IMR-90 (cell line): ENCODE measurements around the gene COL5A1. TPM values are rescaled to one million over a fixed set of nuclear protein-coding genes. Genes with fewer than 3 reads are reported as not detected.

ENCODE experiments used
- ATAC-seq: fragments of 200-7000 bp; cut with Tn5 transposase; 2 replicates; pipeline ENCODE4 v1.9.1; 2020; ENCODE audit warnings: low read depth, mild to moderate bottlenecking, moderate library complexity
- BruUV-seq: library from RNA; stranded (reverse); fragments of 400-500 nt; replicated peaks from 2 replicates; lab custom pipeline; 2021; lab: Mats Ljungman, UMichigan
- CTCF ChIA-PET: fragments of 300-600 bp; formaldehyde crosslinking; extraction: SDS; loops from one replicate; lab custom pipeline; 2021; ENCODE audit warnings: antibody characterized with exemption; lab: Yijun Ruan, JAX
- POLR2A ChIA-PET: fragments of 300-600 bp; sonication (Branson Sonifier 250); formaldehyde crosslinking; loops from one replicate; lab custom pipeline; 2022; ENCODE audit warnings: antibody characterized with exemption; ENCODE audit not compliant: unreplicated experiment; lab: Charles Lee
- DNase-seq: peaks from one replicate; pipeline ENCODE4 v3.0.0; 2013
- H2AFZ ChIP-seq: replicated peaks from 2 replicates; pipeline ENCODE3; 2013; ENCODE audit warnings: low read length, mild to moderate bottlenecking; ENCODE audit not compliant: poor library complexity
- H2AK5ac ChIP-seq: 2 replicates; pipeline ENCODE4 v1.6.1; 2013; ENCODE audit warnings: low read depth, low read length, inconsistent platforms
- H2AK9ac ChIP-seq: replicated peaks from 2 replicates; pipeline ENCODE3; 2013; ENCODE audit warnings: mild to moderate bottlenecking, low read depth, low read length, moderate library complexity; ENCODE audit not compliant: poor library complexity
- H2BK120ac ChIP-seq: 2 replicates; pipeline ENCODE4 v1.6.1; 2013; ENCODE audit warnings: low read depth, low read length, inconsistent platforms
- H2BK15ac ChIP-seq: 3 replicates; pipeline ENCODE4 v1.6.1; 2013; ENCODE audit warnings: low read depth, low read length, inconsistent platforms
- H2BK20ac ChIP-seq: 2 replicates; pipeline ENCODE4 v1.6.1; 2013; ENCODE audit warnings: low read depth, mild to moderate bottlenecking, inconsistent platforms, low read length, moderate library complexity
- H2BK5ac ChIP-seq: 2 replicates; pipeline ENCODE4 v1.6.1; 2013; ENCODE audit warnings: mild to moderate bottlenecking, low read depth, low read length, inconsistent platforms; ENCODE audit not compliant: poor library complexity, severe bottlenecking
- H3K14ac ChIP-seq: replicated peaks from 2 replicates; pipeline ENCODE4 v1.6.1; 2013; ENCODE audit warnings: low read depth, low read length, inconsistent platforms
- H3K18ac ChIP-seq: 2 replicates; pipeline ENCODE4 v1.6.1; 2013; ENCODE audit warnings: low read depth, low read length, control low read depth
- H3K23ac ChIP-seq: 2 replicates; pipeline ENCODE4 v1.6.1; 2013; ENCODE audit warnings: low read depth, low read length, inconsistent platforms
- H3K27ac ChIP-seq: 2 replicates; pipeline ENCODE4 v1.5.1; 2013; ENCODE audit warnings: mild to moderate bottlenecking, control low read depth, low read length; ENCODE audit not compliant: insufficient read depth
- H3K27me3 ChIP-seq: 2 replicates; pipeline ENCODE4 v1.6.1; 2013; ENCODE audit warnings: low read length; ENCODE audit not compliant: control insufficient read depth, insufficient read depth
- H3K36me3 ChIP-seq: 2 replicates; pipeline ENCODE4 v1.6.1; 2013; ENCODE audit warnings: low read length, mixed read lengths; ENCODE audit not compliant: control insufficient read depth, insufficient read depth
- H3K4ac ChIP-seq: 2 replicates; pipeline ENCODE4 v1.6.1; 2013; ENCODE audit warnings: low read depth, low read length, inconsistent platforms
- H3K4me1 ChIP-seq: 2 replicates; pipeline ENCODE4 v1.6.1; 2013; ENCODE audit warnings: low read length, mixed read lengths; ENCODE audit not compliant: control insufficient read depth, insufficient read depth
- H3K4me2 ChIP-seq: 2 replicates; pipeline ENCODE4 v1.6.1; 2013; ENCODE audit warnings: low read depth, mild to moderate bottlenecking, control low read depth, low read length, moderate library complexity
- H3K4me3 ChIP-seq: 2 replicates; pipeline ENCODE4 v1.5.1; 2013; ENCODE audit warnings: low read depth, mild to moderate bottlenecking, control low read depth, low read length, moderate library complexity; ENCODE audit not compliant: insufficient read depth
- H3K56ac ChIP-seq: 2 replicates; pipeline ENCODE4 v1.6.1; 2013; ENCODE audit warnings: low read length, inconsistent platforms; ENCODE audit not compliant: insufficient read depth; ENCODE audit errors: extremely low read depth
- H3K79me1 ChIP-seq, 2 experiments: 2 replicates each; pipeline ENCODE4 v1.6.1; 2013; ENCODE audit warnings: low read length in 2 of 2, inconsistent platforms in 1 of 2, low read depth in 1 of 2
- H3K9ac ChIP-seq: 2 replicates; pipeline ENCODE4 v1.6.1; 2013; ENCODE audit warnings: low read depth, low read length, control low read depth
- H3K9me1 ChIP-seq: 2 replicates; pipeline ENCODE4 v1.6.1; 2013; ENCODE audit warnings: low read length, inconsistent platforms; ENCODE audit not compliant: insufficient read depth
- H3K9me3 ChIP-seq: 2 replicates; pipeline ENCODE4 v1.6.1; 2013; ENCODE audit warnings: low read length; ENCODE audit not compliant: control insufficient read depth, insufficient read depth
- H4K20me1 ChIP-seq: 2 replicates; pipeline ENCODE4 v1.6.1; 2013; ENCODE audit warnings: low read length, inconsistent platforms; ENCODE audit not compliant: insufficient read depth
- H4K5ac ChIP-seq: 2 replicates; pipeline ENCODE4 v1.6.1; 2013; ENCODE audit warnings: mild to moderate bottlenecking, low read depth, low read length, control low read depth
- H4K8ac ChIP-seq, 2 experiments: 2 replicates each; pipeline ENCODE4 v1.6.1; 2013; ENCODE audit warnings: low read depth in 2 of 2, low read length in 2 of 2, control low read depth in 1 of 2, inconsistent platforms in 1 of 2
- H4K91ac ChIP-seq: 2 replicates; pipeline ENCODE4 v1.6.1; 2013; ENCODE audit warnings: low read depth, low read length, inconsistent platforms; ENCODE audit not compliant: insufficient read depth
- BHLHE40 ChIP-seq: fragments of 150-350 bp; IDR thresholded peaks from 2 replicates; pipeline ENCODE4 v1.6.1; 2016; ENCODE audit warnings: mild to moderate bottlenecking, low read depth, low read length
- CEBPB ChIP-seq: IDR thresholded peaks from 2 replicates; pipeline ENCODE4 v1.6.1; 2012; ENCODE audit warnings: low read depth, low read length, improper control_type of control experiment
- CTCF ChIP-seq: conservative IDR thresholded peaks from 2 replicates; pipeline ENCODE4 v1.5.1; 2012; ENCODE audit warnings: mild to moderate bottlenecking, low read depth, low read length, improper control_type of control experiment
- ELK1 ChIP-seq: fragments of 150-350 bp; IDR thresholded peaks from 2 replicates; pipeline ENCODE4 v1.6.1; 2016; ENCODE audit warnings: low read depth, mild to moderate bottlenecking, low read length, moderate library complexity, borderline replicate concordance
- FOS ChIP-seq: fragments of 150-350 bp; IDR thresholded peaks from 2 replicates; pipeline ENCODE4 v1.6.1; 2016; ENCODE audit warnings: low read depth, low read length
- MAFK ChIP-seq: IDR thresholded peaks from 2 replicates; pipeline ENCODE4 v1.6.1; 2012; ENCODE audit warnings: low read depth, low read length, improper control_type of control experiment
- MXI1 ChIP-seq: IDR thresholded peaks from 2 replicates; pipeline ENCODE4 v1.6.1; 2012; ENCODE audit warnings: low read depth, mild to moderate bottlenecking, low read length, moderate library complexity, borderline replicate concordance
- POLR2A ChIP-seq: IDR thresholded peaks from 2 replicates; pipeline ENCODE4 v1.6.1; 2012; ENCODE audit warnings: mild to moderate bottlenecking, low read depth, low read length
- RAD21 ChIP-seq: IDR thresholded peaks from 2 replicates; pipeline ENCODE4 v1.6.1; 2012; ENCODE audit warnings: low read length, improper control_type of control experiment
- RCOR1 ChIP-seq: IDR thresholded peaks from 2 replicates; pipeline ENCODE4 v1.6.1; 2012; ENCODE audit warnings: mild to moderate bottlenecking, low read length, improper control_type of control experiment; ENCODE audit not compliant: insufficient replicate concordance
- RFX5 ChIP-seq: IDR thresholded peaks from 2 replicates; pipeline ENCODE4 v1.8.0; 2012; ENCODE audit warnings: low read depth, mild to moderate bottlenecking, low read length, moderate library complexity
- SMC3 ChIP-seq: fragments of 150-350 bp; IDR thresholded peaks from 2 replicates; pipeline ENCODE4 v1.6.1; 2016; ENCODE audit warnings: low read depth, mild to moderate bottlenecking, antibody characterized with exemption, low read length, moderate library complexity
- WGBS, 2 experiments: methylation state at CpG; one replicate each; pipeline versions ENCODE4 v1.1.5 to v1.1.7; 2013; ENCODE audit warnings: missing lambda C conversion rate in 2 of 2; ENCODE audit not compliant: insufficient read length in 1 of 2; ENCODE audit errors: extremely low coverage in 2 of 2; 5-methylcytosine and 5-hydroxymethylcytosine counted together
- dilution Hi-C: fragments of 300-500 bp; cut with HindIII; formaldehyde crosslinking; loops from one replicate; pipeline ENCODE4 v1.14.3; 2018; ENCODE audit warnings: low sequenced_read_pairs; ENCODE audit not compliant: unreplicated experiment
- in situ Hi-C: fragments of 300-500 bp; cut with MboI; formaldehyde crosslinking; loops from 3 replicates; pipeline ENCODE4 v1.14.3; 2019; ENCODE audit warnings: low sequenced_read_pairs, inconsistent platforms, mixed read lengths
- intact Hi-C: fragments of 100-400 bp; cut with micrococcal nuclease; formaldehyde crosslinking; loops from 2 replicates; pipeline ENCODE4 v1.10.0; 2022
- polyA plus RNA-seq, 3 experiments: library from polyadenylated mRNA; depleted of rRNA; stranded (reverse); fragments of >200 nt; gene quantifications; 2 replicates each; pipeline ENCODE4 v1.2.3, GENCODE V29; 2012; ENCODE audit warnings: low replicate concordance in 1 of 3
- total RNA-seq: library from RNA; depleted of rRNA; stranded (reverse); fragments of >200 nt; gene quantifications from 2 replicates; pipeline ENCODE4 v1.2.3, GENCODE V29; 2012
- TF ChIP-seq, protein P1 (sequence below): fragments of 150-350 bp; IDR thresholded peaks from 2 replicates; pipeline ENCODE4 v1.6.1; 2017; ENCODE audit warnings: mild to moderate bottlenecking, antibody characterized with exemption, low read length, low read depth

Gene COL5A1
- total and polyA plus RNA-seq, 2 of the 4 experiments (the other 2 are of a cell fraction), result 19.2 to 173 TPM

DNA sequence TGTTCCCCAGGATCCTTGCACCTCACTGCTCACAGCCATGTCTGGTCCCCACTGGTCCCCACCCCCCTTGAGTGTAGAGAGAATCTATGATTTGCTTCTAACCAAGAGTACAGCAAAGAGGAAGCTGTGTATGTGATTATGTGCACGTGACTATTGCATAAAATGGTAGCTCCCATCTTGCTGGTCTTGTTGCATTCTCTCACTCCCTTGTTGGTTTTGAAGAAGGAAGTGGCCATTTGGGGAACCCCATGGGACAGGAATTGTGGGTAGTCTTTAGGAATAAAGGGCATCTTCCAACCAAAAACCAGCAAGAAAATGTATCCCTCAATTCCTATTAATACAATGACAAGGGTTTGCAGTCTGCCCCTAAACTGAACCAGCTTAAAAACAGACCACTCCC is 233.8 kb downstream of the COL5A1 start:
- Histone ChIP-seq H4K91ac (no peak overlapping the region), H3K27ac (no peak overlapping the region), H3K9me1 (no peaks in the 10 kb centered on the region), H3K36me3 (no peaks in the 10 kb centered on the region), H4K5ac (no peak overlapping the region), H3K4me2 (no peak overlapping the region), H3K56ac (no peak overlapping the region), H3K4ac (no peak overlapping the region), H2AK9ac (no peak overlapping the region), H3K18ac (no peak overlapping the region), H2BK15ac (no peak overlapping the region), H3K4me1 (peaks cover 7% of the 10 kb centered on the region; the same call in 1 of the 2 replicates), H3K79me1 (no peaks in the 10 kb centered on the region), H4K20me1 (no peaks in the 10 kb centered on the region), H2BK20ac (no peak overlapping the region), H2BK5ac (no peak overlapping the region), H3K9ac (no peak overlapping the region), H3K27me3 (peaks cover 25% of the 10 kb centered on the region), H3K4me3 (no peak overlapping the region), H2AK5ac (no peak overlapping the region), H3K9me3 (no peaks in the 10 kb centered on the region), H2BK120ac (no peak overlapping the region), H4K8ac (no peak overlapping the region), H2AFZ (no peak overlapping the region), H3K23ac (no peak overlapping the region), H3K14ac (no peak overlapping the region)
- no peak for ATAC-seq
- ChIA-PET POLR2A (no interaction called here), CTCF (interaction anchor here (1.1 kb wide), 1 partner anchor 13 kb away, joined by 5 read pairs; no protein-coding TSS in a partner anchor)
- intact Hi-C loops (no loop called here), dilution Hi-C loops (no loop called here), in situ Hi-C loops (no loop called here)
- TF ChIP-seq, protein P1, sequence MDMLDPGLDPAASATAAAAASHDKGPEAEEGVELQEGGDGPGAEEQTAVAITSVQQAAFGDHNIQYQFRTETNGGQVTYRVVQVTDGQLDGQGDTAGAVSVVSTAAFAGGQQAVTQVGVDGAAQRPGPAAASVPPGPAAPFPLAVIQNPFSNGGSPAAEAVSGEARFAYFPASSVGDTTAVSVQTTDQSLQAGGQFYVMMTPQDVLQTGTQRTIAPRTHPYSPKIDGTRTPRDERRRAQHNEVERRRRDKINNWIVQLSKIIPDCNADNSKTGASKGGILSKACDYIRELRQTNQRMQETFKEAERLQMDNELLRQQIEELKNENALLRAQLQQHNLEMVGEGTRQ, result no peak
- TF ChIP-seq RAD21 (no peak), ELK1 (no peak), RFX5 (no peak), POLR2A (no peak), CEBPB (no peak), BHLHE40 (no peak), CTCF (no peak), FOS (no peak), RCOR1 (no peak), MAFK (no peak), SMC3 (no peak), MXI1 (no peak)
- WGBS, 2 experiments, result no CpG with 5 or more reads among the region's 1 CpG
- no peak for DNase-seq
- BruUV-seq, result no TSS peak
